Upper lobe of right lung (tissue), 1 donor: ENCODE results near the gene KRIT1. TPM values are rescaled to one million over a fixed set of nuclear protein-coding genes. Genes with fewer than 3 reads are reported as not detected.
"Not testable (repeated sequence)": the region's sequence is repeated elsewhere in the genome, so short reads cannot be mapped to it uniquely, and the experiment has no call there.

ENCODE experiments used
- ATAC-seq: fragments of 200-7000 bp; cut with Tn5 transposase; one replicate; pipeline ENCODE4 v1.9.1; 2020; ENCODE audit warnings: mild to moderate bottlenecking, moderate library complexity
- DNase-seq: peaks from one replicate; pipeline ENCODE4 v3.0.0-alpha.2; 2020
- H3K27ac ChIP-seq: fragments of 200-600 bp; one replicate; pipeline ENCODE4 v1.8.0; 2022
- H3K27me3 ChIP-seq: fragments of 200-600 bp; one replicate; pipeline ENCODE4 v1.8.0; 2022; ENCODE audit warnings: mild to moderate bottlenecking
- H3K36me3 ChIP-seq: fragments of 200-600 bp; one replicate; pipeline ENCODE4 v1.8.0; 2022
- H3K4me1 ChIP-seq: fragments of 200-600 bp; one replicate; pipeline ENCODE4 v1.8.0; 2022
- H3K4me3 ChIP-seq: fragments of 200-600 bp; one replicate; pipeline ENCODE4 v1.8.0; 2022; ENCODE audit warnings: mild to moderate bottlenecking
- H3K9me3 ChIP-seq: fragments of 200-600 bp; one replicate; pipeline ENCODE4 v1.8.0; 2022
- intact Hi-C: fragments of 100-400 bp; cut with DNase I; formaldehyde crosslinking; loops from one replicate; pipeline ENCODE4 v1.11.0; 2022
- total RNA-seq: library from RNA; stranded (reverse); fragmentation: NEBNext Ultra II Directional; extraction: Animal tissue kit (Norgen Biotek cat#: 25700); gene quantifications from one replicate; pipeline ENCODE4 v1.2.1, GENCODE V29; 2021
- TF ChIP-seq, protein P1 (sequence below): fragments of 200-600 bp; IDR thresholded peaks from one replicate; pipeline ENCODE4 v1.8.0; 2022; ENCODE audit warnings: antibody characterized with exemption
- donor health status: DM: no; HTN: yes; CAD: no; lungs with severe emphysema.

The KRIT1 gene
- total RNA-seq, 1 donor from 2014 or later, result 37.7 TPM

- Histone ChIP-seq H3K27ac (peak within 1 kb of the TSS; percentile 73), H3K4me3 (peak within 1 kb of the TSS; percentile 64), H3K27me3 (no peaks in the 10 kb centered on the region), H3K36me3 (no peaks in the 10 kb centered on the region), H3K4me1 (no peaks in the 10 kb centered on the region), H3K9me3 (no peaks in the 10 kb centered on the region)
- peak; percentile 100 for ATAC-seq
- intact Hi-C loops, result no loop called here
- DNase-seq, result peak; percentile 95
- TF ChIP-seq, protein P1, sequence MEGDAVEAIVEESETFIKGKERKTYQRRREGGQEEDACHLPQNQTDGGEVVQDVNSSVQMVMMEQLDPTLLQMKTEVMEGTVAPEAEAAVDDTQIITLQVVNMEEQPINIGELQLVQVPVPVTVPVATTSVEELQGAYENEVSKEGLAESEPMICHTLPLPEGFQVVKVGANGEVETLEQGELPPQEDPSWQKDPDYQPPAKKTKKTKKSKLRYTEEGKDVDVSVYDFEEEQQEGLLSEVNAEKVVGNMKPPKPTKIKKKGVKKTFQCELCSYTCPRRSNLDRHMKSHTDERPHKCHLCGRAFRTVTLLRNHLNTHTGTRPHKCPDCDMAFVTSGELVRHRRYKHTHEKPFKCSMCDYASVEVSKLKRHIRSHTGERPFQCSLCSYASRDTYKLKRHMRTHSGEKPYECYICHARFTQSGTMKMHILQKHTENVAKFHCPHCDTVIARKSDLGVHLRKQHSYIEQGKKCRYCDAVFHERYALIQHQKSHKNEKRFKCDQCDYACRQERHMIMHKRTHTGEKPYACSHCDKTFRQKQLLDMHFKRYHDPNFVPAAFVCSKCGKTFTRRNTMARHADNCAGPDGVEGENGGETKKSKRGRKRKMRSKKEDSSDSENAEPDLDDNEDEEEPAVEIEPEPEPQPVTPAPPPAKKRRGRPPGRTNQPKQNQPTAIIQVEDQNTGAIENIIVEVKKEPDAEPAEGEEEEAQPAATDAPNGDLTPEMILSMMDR, result peak; percentile 99
Observed at GRCh38 chr7:92178928-92179924, 66.5 kb downstream of the KRIT1 start, which contains the start of gene LRRD1. Gene LRRD1, minus strand, starts transcription at chr7:92179142. Its CDS starts 13,940 bp downstream, at chr7:92165202.

DNA sequence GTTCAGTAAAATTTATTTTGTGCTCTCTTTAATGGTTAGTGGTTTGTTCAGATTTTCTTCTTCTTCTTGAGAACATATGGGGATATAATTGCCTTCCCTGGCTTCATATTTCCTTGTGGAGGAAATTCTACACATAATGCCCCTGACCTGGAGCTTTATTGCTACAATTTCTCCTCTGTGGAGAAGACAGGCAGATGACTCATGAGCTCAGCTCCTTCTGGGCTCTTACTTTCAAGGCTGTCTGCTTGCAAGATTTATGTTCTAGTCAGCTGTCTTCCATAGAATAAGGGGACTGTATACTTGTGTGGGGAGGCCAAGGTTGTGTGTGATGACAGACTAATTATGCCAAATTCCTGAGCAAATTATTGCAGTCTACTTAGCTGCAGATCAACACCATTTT is 68.4 kb downstream of the KRIT1 start:
- H3K9me3 ChIP-seq, result no peaks in the 10 kb centered on the region
- H3K4me1 ChIP-seq, result no peaks in the 10 kb centered on the region
- H3K4me3 ChIP-seq, result no peak overlapping the region
- H3K27ac ChIP-seq, result no peak overlapping the region
- no peaks in the 10 kb centered on the region for H3K36me3 ChIP-seq
- DNase-seq (no peak), ATAC-seq (no peak)
- TF ChIP-seq, protein P1, result no peak
- H3K27me3 ChIP-seq, result no peaks in the 10 kb centered on the region
- intact Hi-C loops, result no loop called here

DNA sequence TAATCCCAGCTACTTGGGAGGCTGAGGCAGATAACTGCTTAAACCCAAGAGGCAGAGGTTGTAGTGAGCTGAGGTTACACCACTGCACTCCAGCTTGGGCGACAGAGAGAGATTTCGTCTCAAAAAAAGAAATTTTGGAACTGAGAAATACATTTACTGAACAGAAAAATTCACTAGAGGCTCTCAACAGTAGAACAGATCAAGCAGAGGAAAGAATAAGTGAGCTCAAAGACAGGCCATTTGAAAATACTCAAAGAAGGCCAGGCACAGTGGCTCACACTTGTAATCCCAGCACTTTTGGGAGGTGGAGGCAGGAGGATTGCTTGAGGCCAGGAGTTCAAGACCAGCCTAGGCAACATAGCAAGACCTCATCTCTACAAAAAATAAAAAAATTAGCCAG is 76.2 kb downstream of the KRIT1 start:
- H3K27ac ChIP-seq, intact Hi-C loops, H3K36me3 ChIP-seq, H3K4me1 ChIP-seq, ATAC-seq, DNase-seq, H3K4me3 ChIP-seq, H3K9me3 ChIP-seq, H3K27me3 ChIP-seq: not testable (repeated sequence)

DNA sequence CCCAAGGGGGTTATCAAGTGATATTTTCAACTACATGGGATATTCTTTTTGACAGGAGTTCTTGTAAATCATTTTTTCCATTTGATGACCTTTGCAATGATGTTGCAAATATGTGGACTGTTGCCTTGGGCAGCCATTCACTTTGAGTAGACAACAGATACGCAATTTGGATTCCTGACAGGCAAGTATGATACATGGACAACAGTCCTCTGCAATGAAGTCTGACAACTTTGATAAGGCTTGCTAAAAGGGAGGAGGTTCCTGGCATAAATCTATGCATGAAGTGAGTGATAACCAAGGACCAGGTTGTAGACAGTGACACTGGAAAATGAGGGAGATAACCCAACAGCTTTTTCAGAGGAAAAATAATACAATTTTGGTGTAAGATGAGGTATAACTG is 84.4 kb downstream of the KRIT1 start:
- H3K27me3 ChIP-seq, result no peaks in the 10 kb centered on the region
- ATAC-seq, result no peak
- TF ChIP-seq, protein P1, result no peak
- H3K4me3 ChIP-seq, result no peak overlapping the region
- no peak overlapping the region for H3K27ac ChIP-seq
- no peaks in the 10 kb centered on the region for H3K9me3 ChIP-seq
- no peaks in the 10 kb centered on the region for H3K4me1 ChIP-seq
- no peaks in the 10 kb centered on the region for H3K36me3 ChIP-seq
- DNase-seq, result no peak
- intact Hi-C loops, result no loop called here

DNA sequence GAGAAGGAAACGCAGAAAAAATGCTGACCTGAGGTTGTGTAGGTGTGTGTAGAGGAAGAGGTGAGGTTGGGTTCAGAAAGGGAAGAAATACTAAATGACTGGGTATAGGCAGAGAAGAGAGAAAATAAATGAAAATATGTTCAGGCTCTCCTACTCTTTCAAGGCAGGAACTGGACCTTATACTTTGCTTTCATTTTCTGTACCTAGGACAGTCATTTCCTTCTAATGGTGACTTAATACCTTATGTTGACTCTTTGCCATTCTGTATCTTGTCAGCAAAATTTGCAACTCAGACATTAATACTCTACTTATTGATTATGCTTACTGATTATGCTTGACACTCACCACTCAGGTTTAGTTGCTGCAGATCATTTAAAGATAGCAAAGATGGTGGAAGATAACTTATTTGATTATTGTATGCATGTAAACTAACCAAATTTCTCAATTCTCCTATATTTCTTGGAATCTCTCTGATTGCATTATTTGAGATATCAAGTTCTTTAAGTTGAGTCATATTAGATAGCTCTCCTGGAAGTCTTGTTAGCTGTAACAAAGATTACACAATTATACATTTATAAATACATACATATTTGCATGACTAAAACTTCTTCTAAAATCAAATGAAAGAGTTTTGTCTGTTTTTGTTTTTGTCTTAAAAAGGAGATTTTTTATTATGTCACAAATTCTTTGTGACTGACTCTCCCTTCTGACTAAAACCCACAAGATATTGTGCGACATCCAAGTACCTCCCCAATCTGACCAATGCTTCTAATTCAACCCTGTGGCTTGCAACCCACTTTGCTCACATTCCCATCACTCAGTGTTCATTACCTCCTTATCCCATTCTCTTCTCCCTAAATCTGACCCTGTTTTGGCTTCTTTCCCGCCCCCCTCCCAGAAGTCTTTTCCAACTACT is 86.8 kb downstream of the KRIT1 start:
- H3K9me3 ChIP-seq, result no peaks in the 10 kb centered on the region
- H3K36me3 ChIP-seq, result no peaks in the 10 kb centered on the region
- DNase-seq, result no peak
- ATAC-seq, result no peak
- no peaks in the 10 kb centered on the region for H3K27me3 ChIP-seq
- no peak overlapping the region for H3K4me3 ChIP-seq
- no peak overlapping the region for H3K27ac ChIP-seq
- H3K4me1 ChIP-seq, result no peaks in the 10 kb centered on the region
- TF ChIP-seq, protein P1, result no peak
- intact Hi-C loops, result no loop called here
